OCI-LY3 (cell line): ENCODE results near the gene ZNF559.

Experiments
- H2AFZ ChIP-seq: fragments of 200-600, 300-600 bp; shearing (Covaris generic); 2 replicates; pipeline ENCODE4 v1.6.0; 2014; ENCODE audit warnings: antibody characterized with exemption, low read depth, low read length
- H3K27ac ChIP-seq: fragments of 200-600, 300-600 bp; sonication (generic); 2 replicates; pipeline ENCODE4 v1.5.1; 2014; ENCODE audit warnings: mild to moderate bottlenecking, low read length, moderate library complexity, mixed read lengths
- H3K27me3 ChIP-seq: fragments of 200-600, 300-600 bp; sonication (generic); 2 replicates; pipeline ENCODE4 v1.6.1; 2014; ENCODE audit warnings: low read depth, low read length, mixed read lengths
- H3K36me3 ChIP-seq: fragments of 200-600, 300-600 bp; sonication (generic); replicated peaks from 2 replicates; pipeline ENCODE3; 2014; ENCODE audit warnings: low read depth, low read length, mixed read lengths
- H3K4me1 ChIP-seq: fragments of 300-600, 200-600 bp; sonication (generic); 2 replicates; pipeline ENCODE4 v1.6.1; 2014; ENCODE audit warnings: low read length, mixed read lengths
- H3K4me2 ChIP-seq: fragments of 200-600, 300-600 bp; sonication (generic); 2 replicates; pipeline ENCODE4 v1.6.1; 2014; ENCODE audit warnings: low read length, mixed read lengths
- H3K4me3 ChIP-seq: fragments of 300-600, 200-600 bp; sonication (generic); 2 replicates; pipeline ENCODE4 v1.5.1; 2014; ENCODE audit warnings: antibody characterized with exemption, mild to moderate bottlenecking, low read length, moderate library complexity
- H3K79me2 ChIP-seq: fragments of 300-600, 200-600 bp; shearing (Covaris generic); 2 replicates; pipeline ENCODE4 v1.6.1; 2014; ENCODE audit warnings: mild to moderate bottlenecking, low read length, mixed read lengths
- H3K9ac ChIP-seq: fragments of 300-600, 200-600 bp; shearing (Covaris generic); 2 replicates; pipeline ENCODE4 v1.6.0; 2014; ENCODE audit warnings: mild to moderate bottlenecking, low read length, moderate library complexity
- H3K9me3 ChIP-seq: fragments of 200-600, 300-600 bp; shearing (Covaris generic); 2 replicates; pipeline ENCODE4 v1.6.1; 2014; ENCODE audit warnings: low read length, mixed read lengths; ENCODE audit not compliant: insufficient read depth
- H4K20me1 ChIP-seq: fragments of 200-600, 300-600 bp; sonication (generic); 2 replicates; pipeline ENCODE4 v1.6.1; 2016; ENCODE audit warnings: low read length, mixed read lengths; ENCODE audit not compliant: insufficient read depth
- EZH2phosphoT487 ChIP-seq: fragments of 200-600 bp; shearing (Covaris generic); IDR thresholded peaks from 2 replicates; pipeline ENCODE4 v1.6.1; 2018; ENCODE audit warnings: antibody characterized with exemption, mixed run types, low read depth
- TF ChIP-seq, protein P1 (sequence below): fragments of 200-600, 300-600 bp; sonication (generic); IDR thresholded peaks from 2 replicates; pipeline ENCODE4 v1.5.1; 2014; ENCODE audit warnings: antibody characterized with exemption, low read length, low read depth

Gene ZNF559

DNA sequence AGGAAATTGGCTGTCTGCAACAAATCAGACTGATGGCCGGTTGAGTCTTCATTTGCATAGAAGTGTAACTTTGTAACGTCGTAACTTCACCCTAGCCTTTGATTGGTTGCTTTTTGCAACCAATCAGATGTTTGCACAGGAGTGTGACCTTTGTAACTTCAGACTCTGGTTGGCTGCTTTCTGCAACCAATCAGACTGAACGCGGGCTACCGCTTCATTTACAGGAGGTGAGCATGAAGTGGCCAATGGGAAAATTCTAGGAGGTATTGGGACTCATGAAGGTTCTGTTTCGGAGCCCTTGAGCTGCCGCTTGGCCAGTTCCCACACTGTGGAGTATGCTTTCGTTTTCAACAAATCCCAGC, 441 bp upstream of the ZNF559 start:
- peaks cover 13% of the 10 kb centered on the region for H3K79me2 ChIP-seq
- peaks cover 16% of the 10 kb centered on the region; the same call in 1 of the 2 replicates for H3K9me3 ChIP-seq
- H3K36me3 ChIP-seq: peaks cover 32% of the 10 kb centered on the region
- H3K4me2 ChIP-seq: peak overlapping the region; percentile 69
- no peak for TF ChIP-seq EZH2phosphoT487
- TF ChIP-seq, protein P1, sequence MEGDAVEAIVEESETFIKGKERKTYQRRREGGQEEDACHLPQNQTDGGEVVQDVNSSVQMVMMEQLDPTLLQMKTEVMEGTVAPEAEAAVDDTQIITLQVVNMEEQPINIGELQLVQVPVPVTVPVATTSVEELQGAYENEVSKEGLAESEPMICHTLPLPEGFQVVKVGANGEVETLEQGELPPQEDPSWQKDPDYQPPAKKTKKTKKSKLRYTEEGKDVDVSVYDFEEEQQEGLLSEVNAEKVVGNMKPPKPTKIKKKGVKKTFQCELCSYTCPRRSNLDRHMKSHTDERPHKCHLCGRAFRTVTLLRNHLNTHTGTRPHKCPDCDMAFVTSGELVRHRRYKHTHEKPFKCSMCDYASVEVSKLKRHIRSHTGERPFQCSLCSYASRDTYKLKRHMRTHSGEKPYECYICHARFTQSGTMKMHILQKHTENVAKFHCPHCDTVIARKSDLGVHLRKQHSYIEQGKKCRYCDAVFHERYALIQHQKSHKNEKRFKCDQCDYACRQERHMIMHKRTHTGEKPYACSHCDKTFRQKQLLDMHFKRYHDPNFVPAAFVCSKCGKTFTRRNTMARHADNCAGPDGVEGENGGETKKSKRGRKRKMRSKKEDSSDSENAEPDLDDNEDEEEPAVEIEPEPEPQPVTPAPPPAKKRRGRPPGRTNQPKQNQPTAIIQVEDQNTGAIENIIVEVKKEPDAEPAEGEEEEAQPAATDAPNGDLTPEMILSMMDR: no peak
- H2AFZ ChIP-seq: peak overlapping the region; percentile 77
- peak overlapping the region; percentile 82 for H3K4me3 ChIP-seq
- peak overlapping the region; percentile 39 for H3K27ac ChIP-seq
- H3K27me3 ChIP-seq: no peaks in the 10 kb centered on the region
- H3K4me1 ChIP-seq: peaks cover 8% of the 10 kb centered on the region; the same call in 1 of the 2 replicates
- no peaks in the 10 kb centered on the region for H4K20me1 ChIP-seq
- H3K9ac ChIP-seq: peak overlapping the region; percentile 56

DNA sequence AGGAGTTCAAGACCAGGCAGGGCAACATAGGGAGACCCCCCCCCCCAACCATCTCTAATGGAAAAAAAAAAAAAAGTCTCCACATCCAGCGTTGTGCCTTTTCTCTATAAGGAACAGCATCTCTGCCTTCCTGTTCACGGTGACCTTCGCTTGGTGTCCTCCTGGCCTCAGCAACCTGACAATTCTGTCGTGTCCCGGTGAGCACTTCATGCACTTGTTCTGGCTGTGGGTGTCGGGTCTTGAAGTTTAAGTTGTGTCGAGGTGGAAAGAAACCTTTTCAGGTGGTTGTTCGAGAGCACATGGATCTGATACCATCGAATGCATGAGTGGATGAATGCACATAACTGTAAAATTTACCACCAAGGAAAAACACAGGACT, 594 bp downstream of the ZNF559 start:
- Histone ChIP-seq H3K27ac (peak overlapping the region; percentile 64), H3K79me2 (peaks cover 14% of the 10 kb centered on the region), H3K4me2 (peak overlapping the region; percentile 89), H3K9ac (peak overlapping the region; percentile 75), H3K27me3 (no peaks in the 10 kb centered on the region), H3K4me3 (peak overlapping the region; percentile 82), H4K20me1 (no peaks in the 10 kb centered on the region), H2AFZ (peak overlapping the region; percentile 63), H3K36me3 (peaks cover 40% of the 10 kb centered on the region), H3K4me1 (peaks cover 8% of the 10 kb centered on the region; the same call in 1 of the 2 replicates), H3K9me3 (peaks cover 17% of the 10 kb centered on the region; the same call in 1 of the 2 replicates)
- TF ChIP-seq, protein P1: no peak
- no peak for TF ChIP-seq EZH2phosphoT487

DNA sequence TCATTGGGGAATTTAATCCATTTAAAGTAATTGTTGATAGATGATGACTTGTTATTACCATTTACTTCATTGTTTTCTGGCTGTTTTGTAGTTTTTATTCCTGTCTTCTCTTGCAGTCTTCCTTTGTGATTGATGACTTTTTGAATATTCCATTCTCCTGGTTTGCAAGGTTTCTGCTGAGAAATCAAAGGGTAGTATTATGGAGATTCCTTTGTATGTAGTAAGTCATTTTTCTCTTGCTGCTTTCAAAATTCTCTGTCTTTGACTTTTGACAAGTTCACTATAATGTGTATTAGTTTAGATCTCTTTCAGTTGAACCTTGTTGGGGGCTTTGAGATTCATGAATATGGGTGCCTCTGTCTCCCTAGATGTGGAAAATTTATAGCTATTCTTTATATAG, 6.0 kb downstream of the ZNF559 start:
- no peak for TF ChIP-seq EZH2phosphoT487
- TF ChIP-seq, protein P1: no peak
- H3K9me3 ChIP-seq: peaks cover 55% of the 10 kb centered on the region
- H3K4me1 ChIP-seq: 0 out of 2 replicates have a peak, but pooled peaks cover under 1% of the 10 kb centered on the region
- H3K27me3 ChIP-seq: no peaks in the 10 kb centered on the region
- H3K79me2 ChIP-seq: peaks cover 20% of the 10 kb centered on the region
- no peaks in the 10 kb centered on the region for H4K20me1 ChIP-seq
- H2AFZ ChIP-seq: no peak overlapping the region
- no peak overlapping the region for H3K4me2 ChIP-seq
- no peak overlapping the region for H3K9ac ChIP-seq
- peaks cover 81% of the 10 kb centered on the region for H3K36me3 ChIP-seq
- no peak overlapping the region for H3K4me3 ChIP-seq
- no peak overlapping the region for H3K27ac ChIP-seq

DNA sequence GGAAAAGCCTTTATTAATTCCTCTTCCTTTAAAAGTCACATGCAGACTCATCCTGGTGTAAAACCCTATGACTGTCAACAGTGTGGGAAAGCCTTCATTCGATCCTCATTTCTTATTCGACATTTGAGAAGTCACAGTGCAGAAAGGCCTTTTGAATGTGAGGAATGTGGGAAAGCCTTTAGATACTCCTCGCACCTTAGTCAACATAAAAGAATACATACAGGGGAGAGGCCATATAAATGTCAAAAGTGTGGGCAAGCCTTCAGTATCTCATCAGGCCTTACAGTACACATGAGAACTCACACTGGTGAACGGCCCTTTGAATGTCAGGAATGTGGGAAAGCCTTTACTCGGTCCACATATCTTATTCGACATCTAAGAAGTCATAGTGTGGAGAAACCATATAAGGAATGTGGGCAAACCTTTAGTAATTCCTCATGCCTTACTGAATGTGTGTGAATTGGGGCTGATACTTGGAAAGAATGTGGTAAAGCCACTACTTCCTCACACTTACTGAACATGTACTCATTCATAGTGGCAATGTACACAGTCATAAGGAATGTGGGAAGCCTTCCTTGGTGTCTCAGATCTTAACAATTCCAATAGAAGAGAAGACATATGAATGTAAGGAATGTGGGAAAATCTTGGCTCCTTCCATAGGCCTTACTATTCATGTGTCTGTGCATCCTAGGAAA, 18.8 kb downstream of the ZNF559 start:
- Histone ChIP-seq H2AFZ (no peak overlapping the region), H3K4me3 (no peak overlapping the region), H3K27ac (no peak overlapping the region), H3K9ac (no peak overlapping the region), H4K20me1 (no peaks in the 10 kb centered on the region), H3K27me3 (no peaks in the 10 kb centered on the region), H3K79me2 (no peaks in the 10 kb centered on the region), H3K36me3 (peaks cover 75% of the 10 kb centered on the region), H3K4me1 (no peaks in the 10 kb centered on the region), H3K9me3 (peaks cover 66% of the 10 kb centered on the region), H3K4me2 (no peak overlapping the region)
- TF ChIP-seq, protein P1: no peak
- TF ChIP-seq EZH2phosphoT487: no peak
